Activated naive CD4-positive, alpha-beta T cell (primary cell): ENCODE measurements around the gene DYRK3.
"Not testable (repeated sequence)": the region's sequence is repeated elsewhere in the genome, so short reads cannot be mapped to it uniquely, and the experiment has no call there.

Source experiments
- DNase-seq, 4 experiments: peaks; one replicate each; lab custom pipeline; 2025; lab: John Stamatoyannopoulos, UW

The DYRK3 gene

DNA sequence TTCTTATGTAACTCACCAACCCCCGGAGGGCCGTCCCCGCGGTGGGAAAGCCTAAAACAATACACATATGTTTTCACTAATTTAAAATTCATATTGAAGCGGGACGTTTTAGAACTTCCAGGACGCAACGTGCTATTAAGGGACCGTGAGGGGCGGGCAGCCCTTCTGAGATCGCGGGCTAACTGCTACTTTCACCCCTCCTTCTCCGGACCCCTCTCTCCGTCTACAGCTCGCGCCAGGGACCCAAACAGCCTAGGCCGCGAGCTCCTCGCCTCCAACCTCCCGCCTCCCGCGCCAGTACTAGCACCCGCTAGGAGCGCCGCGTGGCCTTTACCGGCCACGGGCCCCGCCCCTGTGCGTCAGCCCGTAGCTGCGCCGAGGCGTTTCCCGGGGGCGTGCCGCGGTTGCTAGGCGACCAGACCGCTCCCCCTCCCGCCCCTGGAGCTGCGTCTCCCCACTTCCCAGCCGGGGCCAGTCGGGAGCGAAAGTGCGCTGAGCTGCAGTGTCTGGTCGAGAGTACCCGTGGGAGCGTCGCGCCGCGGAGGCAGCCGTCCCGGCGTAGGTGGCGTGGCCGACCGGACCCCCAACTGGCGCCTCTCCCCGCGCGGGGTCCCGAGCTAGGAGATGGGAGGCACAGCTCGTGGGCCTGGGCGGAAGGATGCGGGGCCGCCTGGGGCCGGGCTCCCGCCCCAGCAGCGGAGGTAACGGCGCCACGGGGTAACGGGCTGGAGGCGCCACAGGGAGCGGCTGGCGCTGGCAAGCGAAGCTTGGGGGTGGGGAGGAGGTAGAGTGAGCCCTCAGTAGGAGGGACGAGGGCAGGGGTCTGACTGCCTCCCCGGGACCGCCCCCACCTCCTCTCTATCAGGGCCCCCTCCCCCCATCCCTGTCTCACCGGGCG lies at the start of gene DYRK3:
Gene DYRK3, plus strand, starts transcription at position 457 of the 898 bp plus-strand sequence. Its CDS starts 168 bp downstream, at position 625.
- peak; percentile 60 to 81 (median 66) for DNase-seq

DNA sequence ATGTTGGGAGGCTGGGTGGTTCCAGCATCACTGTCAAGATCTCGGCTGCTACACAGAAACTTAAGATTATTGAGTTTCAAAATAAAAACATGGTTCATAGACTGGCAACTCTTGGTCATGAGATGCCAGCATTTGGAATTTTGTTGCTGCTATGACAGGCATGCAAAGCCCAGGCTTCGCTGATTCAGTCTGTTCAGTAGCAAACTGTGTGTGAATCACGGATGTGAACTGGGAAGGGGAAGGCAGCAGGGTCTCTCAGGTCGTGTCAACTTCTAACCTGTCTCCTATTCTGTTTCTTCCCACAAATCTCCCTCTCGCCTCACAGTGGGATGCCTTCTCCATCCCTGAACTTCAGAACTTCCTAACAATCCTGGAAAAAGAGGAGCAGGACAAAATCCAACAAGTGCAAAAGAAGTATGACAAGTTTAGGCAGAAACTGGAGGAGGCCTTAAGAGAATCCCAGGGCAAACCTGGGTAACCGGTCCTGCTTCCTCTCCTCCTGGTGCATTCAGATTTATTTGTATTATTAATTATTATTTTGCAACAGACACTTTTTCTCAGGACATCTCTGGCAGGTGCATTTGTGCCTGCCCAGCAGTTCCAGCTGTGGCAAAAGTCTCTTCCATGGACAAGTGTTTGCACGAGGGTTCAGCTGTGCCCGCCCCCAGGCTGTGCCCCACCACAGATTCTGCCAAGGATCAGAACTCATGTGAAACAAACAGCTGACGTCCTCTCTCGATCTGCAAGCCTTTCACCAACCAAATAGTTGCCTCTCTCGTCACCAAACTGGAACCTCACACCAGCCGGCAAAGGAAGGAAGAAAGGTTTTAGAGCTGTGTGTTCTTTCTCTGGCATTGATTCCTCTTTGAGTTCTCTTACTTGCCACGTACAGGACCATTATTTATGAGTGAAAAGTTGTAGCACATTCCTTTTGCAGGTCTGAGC lies 48.6 kb upstream of the DYRK3 start:
- no peak for DNase-seq

DNA sequence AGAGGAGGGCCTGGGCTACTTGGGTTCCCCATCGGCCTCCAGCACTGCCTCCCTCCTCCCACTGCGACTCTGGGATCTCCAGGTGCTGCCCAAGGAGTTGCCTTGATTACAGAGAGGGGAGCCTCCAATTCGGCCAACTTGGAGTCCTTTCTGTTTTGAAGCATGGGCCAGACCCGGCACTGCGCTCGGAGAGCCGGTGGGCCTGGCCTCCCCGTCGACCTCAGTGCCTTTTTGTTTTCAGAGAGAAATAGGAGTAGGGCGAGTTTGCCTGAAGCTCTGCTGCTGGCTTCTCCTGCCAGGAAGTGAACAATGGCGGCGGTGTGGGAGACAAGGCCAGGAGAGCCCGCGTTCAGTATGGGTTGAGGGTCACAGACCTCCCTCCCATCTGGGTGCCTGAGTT lies 47.4 kb upstream of the DYRK3 start:
- DNase-seq: no peak

DNA sequence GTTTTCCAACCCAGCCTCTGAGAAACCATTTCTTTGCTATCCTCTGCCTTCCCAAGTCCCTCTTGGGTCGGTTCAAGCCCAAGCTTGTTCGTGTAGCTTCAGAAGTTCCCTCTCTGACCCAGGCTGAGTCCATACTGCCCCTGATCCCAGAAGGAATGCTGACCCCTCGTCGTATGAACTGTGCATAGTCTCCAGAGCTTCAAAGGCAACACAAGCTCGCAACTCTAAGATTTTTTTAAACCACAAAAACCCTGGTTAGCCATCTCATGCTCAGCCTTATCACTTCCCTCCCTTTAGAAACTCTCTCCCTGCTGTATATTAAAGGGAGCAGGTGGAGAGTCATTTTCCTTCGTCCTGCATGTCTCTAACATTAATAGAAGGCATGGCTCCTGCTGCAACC lies 46.8 kb upstream of the DYRK3 start:
- DNase-seq: no peak

DNA sequence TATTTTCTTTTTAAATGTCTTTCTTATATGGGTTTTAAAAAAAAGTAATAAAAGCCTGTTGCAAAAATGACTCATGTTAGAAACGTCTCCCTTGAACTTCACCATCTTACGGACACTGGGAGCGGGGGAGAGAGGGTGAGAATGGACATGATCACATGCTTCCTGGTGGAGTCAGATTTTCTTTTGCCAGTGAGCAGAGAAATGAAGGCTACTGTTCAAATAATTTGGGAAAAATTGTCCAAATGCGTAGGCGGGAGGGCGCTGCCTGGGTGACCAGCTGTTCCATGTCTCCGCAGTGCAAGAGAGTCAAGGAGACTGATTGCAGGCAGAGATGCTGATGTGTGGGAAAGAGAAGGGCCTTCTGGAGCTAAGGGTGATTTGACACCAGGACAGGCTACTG lies 46.1 kb upstream of the DYRK3 start:
- DNase-seq: no peak

DNA sequence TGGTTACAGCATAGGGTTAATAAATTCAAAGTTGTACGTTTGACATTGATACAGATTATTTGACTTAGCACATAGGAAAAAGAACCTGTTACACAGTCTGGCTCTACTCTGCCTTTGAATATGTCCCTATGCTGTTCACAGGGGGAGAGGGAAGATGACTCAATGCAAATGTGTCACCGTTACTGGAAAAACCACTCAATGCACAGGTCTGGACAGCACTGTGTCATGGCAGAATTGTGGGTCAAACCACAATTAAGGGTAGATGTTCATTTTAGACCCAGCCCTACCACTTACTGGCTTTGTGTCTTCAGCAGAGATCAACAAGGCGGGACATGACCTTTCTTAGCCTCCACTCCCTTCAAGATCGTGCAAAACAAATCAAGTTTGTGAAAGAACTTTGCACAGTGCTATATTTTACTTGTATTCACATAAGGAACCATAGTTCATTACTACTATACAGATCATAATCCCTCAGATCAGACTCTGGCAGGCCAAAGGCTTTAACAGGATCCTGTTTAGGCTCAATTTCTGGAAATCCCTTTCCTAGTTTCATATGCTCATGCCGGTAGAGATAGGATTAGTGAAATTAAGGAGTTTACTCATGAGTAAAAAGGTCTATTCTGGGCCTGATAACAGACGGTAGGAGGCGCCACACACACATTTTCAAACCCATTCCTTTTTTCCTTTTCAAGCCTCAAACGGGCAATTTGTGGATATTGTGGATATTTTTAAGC lies 45.1 kb upstream of the DYRK3 start:
- DNase-seq: no peak

DNA sequence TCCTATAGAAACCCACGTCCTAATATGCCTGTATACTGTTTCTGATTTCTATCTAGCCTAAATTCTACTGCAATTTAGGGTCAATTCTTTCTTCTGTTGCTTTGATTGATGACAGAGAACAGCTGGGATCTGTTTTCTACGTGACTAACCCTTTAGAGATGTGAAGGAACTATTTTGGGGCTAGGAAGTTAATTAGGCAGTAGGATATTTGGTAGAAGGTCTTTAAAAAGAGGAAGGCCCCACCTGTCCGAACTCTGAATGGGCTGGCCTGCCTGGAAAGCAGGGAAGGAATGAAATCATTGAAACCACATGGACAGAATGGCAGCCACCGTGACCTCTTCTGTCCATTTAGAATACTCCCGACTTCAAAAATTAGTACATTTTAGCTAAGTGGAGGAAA lies 44.1 kb upstream of the DYRK3 start:
- no peak for DNase-seq

DNA sequence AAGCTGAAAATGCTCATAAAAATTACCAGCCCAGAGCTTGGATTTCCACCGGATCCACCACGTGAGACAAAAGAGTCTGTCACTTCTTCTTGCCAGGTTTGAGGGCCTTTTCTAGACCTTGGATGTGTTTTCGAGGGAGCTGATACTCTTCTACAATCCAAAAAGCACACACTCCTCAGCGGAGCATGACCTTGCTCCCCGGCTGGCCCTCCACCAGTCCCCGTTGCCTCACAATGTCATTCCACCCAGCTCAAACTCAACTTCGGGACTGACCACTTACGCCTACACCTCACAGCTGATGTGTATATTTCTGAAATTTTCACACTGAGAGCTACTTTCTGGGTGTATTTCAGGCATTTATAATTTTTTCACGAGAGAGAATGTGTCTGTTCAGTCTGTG lies 43.6 kb upstream of the DYRK3 start:
- DNase-seq: no peak

DNA sequence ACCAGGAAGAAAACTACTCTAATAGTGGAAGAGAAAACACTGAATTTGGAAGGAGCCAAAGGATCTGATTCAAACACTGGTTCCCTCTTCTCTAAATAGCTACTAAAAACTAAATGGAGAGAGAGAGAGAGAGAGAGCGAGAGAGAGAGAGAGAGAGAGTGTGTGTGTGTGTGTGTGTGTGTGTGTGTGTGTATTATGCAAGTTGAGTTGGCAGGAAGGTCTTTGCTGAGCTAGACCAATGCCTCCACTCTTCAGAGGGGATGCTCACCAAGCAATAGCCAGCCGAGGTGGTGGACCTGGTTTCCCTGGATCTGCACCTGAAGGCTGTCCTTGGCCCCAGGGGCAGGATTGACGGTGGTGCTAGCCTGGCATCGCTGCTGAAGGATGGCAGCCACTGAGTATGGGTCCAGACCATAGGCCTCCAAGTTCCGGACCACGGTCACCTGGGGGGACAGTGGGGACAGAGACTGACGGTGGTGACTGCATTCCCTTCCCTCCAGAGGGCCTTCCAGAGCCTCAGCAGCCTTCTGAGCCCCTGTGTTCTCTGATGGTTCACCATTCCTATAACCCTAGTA lies 41.9 kb upstream of the DYRK3 start:
- DNase-seq: no peak

DNA sequence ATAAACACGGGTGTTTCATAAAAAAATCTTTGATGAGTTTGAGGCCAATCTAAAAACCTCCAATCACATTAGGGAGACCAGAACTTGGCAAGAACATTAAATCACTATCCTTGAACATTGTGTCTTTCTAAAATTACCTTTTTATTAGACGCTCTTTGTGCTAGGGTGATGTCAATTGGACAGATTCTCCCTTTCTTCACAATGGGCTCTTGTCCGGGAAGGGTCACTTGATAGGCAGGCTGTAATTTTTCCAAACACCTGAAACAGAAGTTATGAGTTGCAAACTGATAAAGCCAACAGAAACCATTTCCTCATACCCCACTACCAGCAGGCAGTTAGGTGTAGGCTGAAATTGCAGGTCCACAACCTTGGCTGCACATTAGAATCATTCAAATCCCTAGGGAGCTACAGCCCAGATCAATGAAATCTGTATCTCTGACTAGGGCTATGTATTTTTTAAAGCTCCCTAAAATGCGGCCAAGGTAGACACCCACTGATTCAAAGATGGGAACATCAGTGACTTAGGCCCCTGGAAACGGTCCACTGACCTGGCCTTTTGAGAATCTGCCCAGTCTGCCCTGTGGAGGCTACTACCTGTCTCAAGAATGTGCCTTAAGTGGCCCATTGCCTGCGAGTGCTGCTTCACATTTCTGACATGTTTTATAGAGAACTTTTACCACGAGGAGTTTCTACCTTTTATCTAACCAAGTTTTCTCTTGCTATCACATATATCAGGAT lies 39.6 kb upstream of the DYRK3 start:
- DNase-seq: no peak

DNA sequence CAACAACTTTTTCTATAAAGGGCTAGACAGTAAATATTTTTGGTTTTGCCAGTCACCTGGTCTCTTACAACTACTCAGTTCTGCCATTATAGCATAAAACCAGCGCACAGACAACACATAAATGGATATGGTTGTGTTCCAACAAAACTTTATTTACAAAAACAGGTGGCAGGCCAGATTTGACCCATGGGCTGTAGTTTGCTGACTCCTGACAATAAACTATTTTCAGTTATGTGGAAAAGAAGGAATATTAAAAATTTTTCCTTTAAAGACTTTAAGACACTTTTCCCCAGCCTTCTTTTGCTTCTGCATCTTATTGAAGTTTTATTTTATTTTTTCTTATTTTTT lies 39.0 kb upstream of the DYRK3 start:
- DNase-seq: no peak

DNA sequence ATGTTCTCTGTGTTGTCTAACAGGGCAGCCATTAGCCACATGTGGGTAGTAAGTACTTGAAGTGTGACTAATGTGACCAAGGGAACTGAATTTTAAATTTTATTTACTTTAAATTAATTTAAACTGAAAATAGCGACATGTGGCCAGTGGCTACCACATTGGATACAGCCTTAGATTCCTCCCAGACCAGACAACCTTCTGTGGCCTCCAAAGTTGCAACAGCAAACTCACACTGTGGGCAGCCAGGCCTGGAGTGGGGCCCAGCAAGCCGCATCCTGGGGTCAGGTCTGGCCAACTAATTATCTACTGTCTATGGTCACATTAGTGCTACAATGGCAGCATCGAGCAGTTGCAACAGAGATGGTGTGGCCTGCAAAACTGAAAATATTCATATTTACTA lies 34.8 kb upstream of the DYRK3 start:
- no peak for DNase-seq

DNA sequence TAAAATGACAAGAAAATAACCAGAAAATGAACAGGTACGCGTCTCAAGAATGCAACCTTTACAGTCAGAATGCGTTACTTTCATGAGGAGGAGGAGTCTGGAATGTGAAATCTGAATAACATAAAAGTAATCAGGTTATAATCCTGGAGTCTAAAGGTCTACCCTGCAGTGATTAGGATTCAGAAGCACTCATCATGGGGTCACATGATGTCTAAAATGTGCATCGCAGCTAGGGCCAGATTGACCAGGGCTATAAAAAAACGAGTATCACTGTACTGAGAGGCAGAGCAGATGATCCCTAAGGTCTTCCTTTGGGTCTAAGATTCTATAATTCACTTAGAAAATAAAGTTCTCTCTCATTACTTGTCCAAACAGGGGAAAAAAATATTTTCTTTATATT lies 30.5 kb upstream of the DYRK3 start:
- no peak for DNase-seq

DNA sequence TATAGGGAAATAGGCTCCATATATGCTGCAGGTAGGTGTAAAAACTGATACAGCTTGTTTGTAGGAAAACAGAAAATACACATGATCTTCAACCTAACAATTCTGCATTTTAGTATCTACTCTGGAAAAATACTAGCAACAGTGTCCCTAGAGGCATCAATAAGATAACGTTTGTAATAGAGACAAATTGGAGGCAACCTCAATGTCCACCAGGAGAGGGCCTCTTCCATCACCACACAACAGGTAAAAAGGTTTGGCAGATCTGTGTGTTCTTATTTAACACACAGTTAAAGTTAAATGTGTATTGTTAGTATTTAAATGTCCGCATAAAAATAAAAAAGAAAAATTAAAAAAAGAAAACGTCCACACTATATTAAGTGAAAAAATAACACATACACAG lies 28.5 kb upstream of the DYRK3 start:
- DNase-seq: no peak

DNA sequence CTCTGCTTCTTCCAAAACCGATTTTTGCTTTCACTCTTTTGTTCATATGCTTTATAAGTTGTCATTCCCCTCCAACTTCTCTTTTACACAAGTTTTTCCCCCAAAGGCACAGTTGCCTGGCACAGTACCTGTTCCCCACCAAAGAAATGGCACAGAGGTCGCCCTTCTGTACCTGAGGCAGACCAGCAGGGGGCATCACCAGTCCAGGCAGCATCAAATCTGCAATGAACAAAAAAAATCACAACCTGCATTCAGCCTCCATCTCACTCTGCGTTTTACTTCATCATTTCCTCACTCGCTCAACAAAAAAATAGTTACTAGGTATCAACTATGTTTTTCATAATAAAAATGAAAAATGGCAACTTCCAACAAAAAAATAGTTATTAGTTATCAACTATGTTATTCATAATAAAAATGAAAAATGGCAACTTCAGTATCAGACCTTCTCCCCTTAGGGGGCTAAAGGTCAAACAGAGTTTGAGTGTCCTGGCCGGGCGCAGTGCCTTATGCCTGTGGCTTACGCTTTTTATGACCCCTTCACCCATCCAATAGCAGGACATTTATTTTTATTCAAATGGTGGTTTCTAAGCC lies 27.1 kb upstream of the DYRK3 start:
- peak in 3 of 4 experiments; percentile 11 to 48 (median 25) for DNase-seq

DNA sequence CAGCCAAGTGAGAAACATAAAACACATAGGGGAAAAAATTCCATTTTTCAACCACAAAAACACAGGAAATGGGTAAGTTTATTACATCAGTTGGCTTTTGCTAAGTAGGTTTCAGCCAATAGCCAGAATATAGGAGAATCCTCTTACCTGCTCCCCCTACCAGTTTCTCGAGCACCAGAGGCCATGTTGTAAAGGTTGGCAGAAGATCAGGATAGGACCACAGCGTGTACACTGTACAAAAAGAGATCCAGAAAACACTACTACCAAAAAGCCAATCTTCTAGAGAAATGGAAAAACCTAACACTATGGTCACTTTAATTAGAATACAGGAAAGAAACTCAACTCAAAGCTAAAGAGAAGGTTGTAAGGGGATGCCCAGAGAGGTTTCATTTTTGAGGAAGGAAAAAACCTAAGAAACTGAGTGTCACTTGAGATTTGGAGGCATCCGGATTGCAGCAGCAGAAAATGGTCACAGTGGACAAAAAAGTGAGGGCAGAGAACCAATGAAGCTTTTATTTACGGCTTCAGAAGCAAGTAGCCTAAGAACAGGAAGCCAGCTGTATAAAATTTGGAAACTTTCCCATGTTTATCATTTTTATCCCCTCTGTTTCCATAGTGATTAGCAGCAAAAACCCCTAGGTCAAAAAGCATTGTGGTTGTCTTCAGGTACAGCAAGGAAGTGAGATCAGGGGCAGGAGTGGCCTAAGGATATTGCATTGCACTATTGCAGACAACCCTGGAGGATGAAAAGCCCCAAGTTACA lies 25.9 kb upstream of the DYRK3 start:
- no peak for DNase-seq

DNA sequence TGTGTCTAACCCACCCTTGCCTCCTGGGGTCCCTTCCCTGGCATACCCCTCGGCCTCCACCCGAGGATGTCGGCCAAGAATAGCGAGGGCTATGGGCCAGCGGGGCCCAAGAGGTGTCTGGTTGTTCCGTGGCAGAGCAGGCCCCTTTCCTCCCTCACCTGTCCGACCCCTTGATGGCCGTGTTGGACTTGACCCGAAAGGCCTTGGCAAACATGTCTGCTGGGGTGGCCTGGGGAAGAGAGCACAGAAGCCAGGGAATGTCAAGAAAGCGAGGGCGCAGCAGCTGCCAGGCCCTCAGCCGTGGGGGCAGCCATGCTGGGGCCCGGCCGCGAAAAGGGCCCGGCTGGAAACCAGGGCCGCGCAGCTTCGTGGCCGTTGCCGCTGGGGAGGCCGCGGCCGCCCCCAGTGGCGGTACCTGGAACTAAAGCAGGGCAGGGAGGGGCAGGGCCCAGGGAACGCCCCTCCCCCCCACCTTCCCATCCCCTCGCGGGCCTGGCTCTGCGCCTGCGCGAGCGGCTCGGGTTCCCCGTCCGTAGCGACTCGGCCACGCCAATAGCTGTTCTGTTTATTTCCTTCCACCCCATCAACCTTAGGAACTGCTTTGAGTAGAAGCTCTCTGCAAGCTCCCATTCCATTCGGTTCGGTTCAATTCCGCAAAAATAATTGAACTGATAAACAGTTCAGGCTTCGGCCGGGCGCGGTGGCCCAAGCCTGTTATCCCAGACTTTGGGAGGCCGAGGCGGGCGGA lies 23.0 kb upstream of the DYRK3 start, which contains the start of gene EIF2D:
Gene EIF2D, minus strand, starts transcription at position 337 of the 748 bp plus-strand sequence. Its CDS starts 123 bp downstream, at position 214.
- peak; percentile 87 to 93 (median 90) for DNase-seq

DNA sequence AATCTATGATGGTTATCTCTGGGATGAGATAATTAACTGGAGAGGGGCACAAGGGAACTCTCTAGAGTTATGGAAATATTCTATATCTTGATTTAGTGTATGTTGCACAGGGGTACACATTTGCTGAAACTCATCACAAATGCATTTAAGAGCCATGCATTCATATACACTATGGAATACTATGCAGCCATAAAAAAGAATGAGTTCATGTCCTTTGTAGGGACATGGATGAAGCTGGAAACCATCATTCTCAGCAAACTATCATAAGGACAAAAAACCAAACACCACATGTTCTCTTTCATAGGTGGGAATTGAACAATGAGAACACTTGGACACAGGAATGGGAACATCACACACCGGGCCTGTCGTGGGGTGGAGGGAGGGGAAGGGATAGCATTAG lies 8.9 kb upstream of the DYRK3 start:
- not testable (repeated sequence) for DNase-seq

DNA sequence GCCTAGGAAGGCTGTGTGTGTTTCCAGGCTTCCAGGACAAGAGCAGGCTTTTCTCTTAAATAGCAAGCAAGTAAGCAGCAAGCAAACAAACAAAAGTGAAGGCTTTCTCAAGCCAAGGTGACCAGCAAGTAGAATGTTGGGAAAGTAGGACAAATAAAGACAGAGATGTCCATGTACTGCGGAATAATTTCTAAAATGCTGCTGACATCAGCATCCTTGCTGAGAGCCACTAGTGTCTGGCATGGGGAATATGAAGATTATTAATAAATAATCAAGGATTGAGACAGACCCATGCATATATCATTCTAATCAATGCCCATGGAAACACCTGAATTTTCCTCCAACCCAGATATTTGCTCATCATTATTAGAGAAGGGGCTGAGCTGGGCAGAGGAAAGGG lies 6.4 kb upstream of the DYRK3 start:
- no peak for DNase-seq
